Stimulated activated CD4-positive, alpha-beta T cell treated with anti-CD3 and anti-CD28 coated beads, TNF-alpha, amount 100 ng/mL, for 4 hours (primary cell): ENCODE results near the gene USP40.

Source experiments
- DNase-seq, 3 experiments: peaks; one replicate each; pipeline ENCODE4 v3.0.0-alpha.2; 2020; ENCODE audit warnings: low read depth in 3 of 3

Gene USP40

GRCh38 chr2:233443511-233444183, 122.9 kb downstream of the USP40 start:
- DNase-seq, result peak; percentile 58 to 80 (median 71)

- DNase-seq, result no peak
Observed at GRCh38 chr2:233442028-233442310, 124.6 kb downstream of the USP40 start.

DNA sequence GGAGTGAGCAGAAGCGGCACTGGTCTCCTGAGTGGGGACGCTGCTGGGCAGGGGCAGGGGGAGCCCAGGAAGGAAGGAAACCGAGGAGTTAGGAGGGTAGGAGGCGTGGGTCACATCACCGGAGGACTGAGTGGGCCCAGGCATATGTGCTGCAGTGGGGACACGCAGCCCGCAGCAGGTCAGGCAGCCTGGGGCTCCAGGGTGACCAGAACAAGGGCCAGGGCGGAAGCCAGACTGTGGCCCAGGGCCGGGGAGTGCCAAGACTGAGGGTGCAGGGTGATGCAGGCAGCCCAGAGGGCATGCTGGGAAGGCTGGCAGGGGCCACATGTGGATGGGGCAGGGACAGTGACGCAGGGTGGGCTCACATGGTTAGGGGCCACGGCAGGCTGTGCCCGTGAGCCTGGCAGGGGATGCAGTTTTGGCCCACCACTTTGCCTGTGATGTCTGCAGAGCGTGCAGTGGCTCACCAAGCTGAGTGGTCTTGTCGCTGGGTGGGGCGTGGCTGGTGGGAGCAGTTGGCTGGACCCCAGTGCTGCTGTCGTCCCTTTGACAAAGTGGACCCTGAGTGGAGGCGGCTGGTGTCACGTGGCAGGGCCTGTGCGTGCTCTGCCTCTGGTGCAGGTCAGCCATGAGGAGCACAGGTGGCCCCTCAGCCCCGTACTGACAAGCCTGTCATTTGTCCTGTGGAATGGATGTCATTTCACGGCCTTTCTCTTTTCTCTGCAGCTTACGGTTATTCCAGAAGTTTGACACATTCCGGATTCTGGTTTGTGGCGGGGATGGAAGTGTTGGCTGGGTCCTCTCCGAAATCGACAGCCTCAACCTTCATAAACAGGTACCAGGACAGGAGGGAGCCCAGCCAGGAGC, 125.2 kb downstream of the USP40 start:
- DNase-seq, result no peak

DNA sequence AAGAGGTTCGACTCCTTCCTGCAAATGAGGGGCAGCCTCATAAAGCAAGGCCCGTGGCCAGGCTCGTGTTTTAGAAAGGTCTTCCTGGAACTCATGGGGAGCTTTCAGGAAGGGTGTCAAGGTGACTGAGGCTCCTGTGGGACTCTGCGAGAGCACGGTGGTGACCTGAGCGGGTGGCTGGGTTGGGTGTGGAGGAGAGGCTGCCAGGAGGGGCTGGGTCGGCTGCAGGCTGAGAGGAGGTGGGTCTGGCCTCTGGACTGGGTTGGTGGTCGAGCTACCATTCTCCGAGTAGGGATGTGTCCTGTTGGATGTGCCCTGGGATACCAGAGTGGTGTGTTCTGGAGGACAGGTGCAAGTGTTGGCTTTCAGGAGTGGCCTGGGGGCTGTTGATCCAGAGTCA, 125.9 kb downstream of the USP40 start:
- no peak for DNase-seq

DNA sequence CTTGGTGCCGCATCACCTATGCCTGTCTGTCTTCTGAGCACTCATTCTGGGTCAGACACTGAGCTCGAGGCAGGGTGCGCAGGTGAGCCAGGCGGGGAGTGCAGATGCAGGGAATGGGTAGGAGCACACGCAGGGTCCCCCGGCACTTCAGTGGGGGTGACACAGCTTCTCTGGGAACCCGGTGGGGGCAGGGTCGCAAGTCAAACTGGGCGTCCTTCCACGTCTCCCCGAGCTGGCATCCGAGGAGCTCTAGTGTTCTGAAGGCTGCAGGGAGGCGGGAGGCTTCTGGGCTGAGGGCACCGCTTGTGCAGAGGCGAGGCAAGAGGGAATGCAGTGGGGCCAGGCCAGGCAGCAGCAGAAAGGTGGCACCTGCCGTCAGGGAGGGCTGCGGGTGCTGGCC, 126.3 kb downstream of the USP40 start:
- DNase-seq, result no peak

DNA sequence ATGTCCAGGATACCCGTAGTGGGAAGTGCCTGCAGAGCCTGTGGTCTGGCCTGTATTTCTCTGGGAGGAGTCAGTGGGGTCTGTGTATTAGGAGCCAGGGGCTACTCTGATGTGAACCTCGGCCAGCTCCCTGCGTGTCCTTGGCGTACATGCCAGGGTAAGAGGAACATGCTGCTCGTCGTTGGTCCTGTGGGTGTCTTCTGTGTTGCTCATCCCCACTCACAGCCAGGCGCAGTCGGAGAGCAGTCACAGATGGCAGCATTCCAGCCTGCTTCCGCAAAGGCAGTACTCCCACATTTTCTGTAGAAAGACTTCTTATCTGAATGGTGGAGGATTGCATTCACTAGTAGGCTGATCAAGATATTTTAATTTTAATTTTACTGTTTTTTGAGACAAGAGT, 127.4 kb downstream of the USP40 start:
- DNase-seq, result no peak

GRCh38 chr2:233438573-233439147, 127.9 kb downstream of the USP40 start:
- DNase-seq, result no peak

DNA sequence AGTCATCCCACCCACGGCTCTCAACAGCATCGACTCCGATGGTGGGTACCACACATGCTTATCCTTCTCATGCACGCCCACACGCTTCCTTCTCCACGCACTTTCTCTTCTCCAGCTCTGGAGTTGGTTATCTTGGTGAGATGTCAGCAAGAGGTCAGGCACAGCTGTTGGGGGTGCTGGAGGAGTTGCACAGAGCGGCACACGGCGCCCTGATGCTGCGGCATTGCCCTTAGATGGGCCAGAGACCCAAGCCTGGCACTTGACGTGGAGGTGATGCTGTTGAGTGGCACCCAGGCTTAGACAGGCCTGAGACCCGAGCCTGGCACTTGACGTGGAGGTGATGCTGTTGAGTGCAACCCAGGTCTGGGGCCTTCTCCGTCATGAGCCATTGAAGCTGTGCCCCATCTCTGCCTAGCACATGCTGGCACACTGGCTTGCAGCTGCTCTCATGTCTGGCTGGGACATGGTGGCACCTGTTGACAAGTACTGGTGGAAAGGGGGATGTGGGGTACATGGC, 129.1 kb downstream of the USP40 start:
- no peak for DNase-seq

GRCh38 chr2:233436691-233437438, 129.7 kb downstream of the USP40 start:
- DNase-seq, result no peak

DNA sequence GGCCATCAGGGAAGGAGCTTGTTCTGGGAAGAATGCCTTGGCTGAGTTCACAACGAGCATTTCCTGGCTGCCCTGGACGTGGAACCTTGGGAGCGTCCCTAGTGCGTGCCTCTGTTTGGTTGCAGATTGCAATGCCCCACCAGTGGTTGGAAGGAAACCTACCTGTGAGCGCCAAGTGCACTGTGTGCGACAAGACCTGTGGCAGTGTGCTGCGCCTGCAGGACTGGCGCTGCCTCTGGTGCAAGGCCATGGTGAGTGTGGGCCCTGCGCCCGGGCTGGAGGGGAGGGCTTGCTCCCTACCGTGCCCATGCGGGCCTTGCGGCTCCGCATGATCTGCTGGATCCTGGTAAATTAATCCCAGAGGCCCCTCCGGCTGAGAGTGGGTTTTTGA, 130.4 kb downstream of the USP40 start:
- DNase-seq, result no peak

GRCh38 chr2:233435436-233436190, 131.0 kb downstream of the USP40 start:
- DNase-seq, result no peak

DNA sequence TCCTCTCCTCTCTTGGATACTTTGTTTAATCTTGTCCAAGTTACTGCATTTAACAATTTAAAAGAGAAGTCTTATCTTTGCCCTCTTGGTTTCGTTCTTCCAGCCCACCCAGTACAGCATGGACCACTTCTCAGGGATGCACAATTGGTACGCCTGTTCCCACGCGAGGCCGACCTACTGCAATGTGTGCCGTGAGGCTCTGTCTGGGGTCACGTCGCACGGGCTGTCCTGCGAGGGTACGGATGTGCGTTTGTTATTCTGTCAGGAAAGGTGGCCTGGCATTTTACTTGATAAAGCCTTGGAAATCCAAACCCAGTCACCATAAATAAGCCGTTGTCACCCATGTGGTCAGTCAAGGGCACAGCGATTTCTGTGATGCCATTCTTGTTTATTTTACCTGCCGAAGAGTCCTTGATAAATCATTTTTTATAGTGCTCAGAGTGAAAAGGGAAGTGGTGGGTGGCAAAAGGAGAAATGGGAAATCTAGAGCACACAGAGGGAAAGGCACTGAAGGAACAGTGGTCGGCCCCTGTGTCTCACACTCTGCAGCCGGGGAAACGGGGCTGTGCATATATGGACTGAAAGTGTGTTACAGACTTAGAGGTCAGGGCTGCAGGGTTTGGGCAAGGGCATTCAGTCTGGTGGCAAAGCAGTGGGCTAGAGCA, 131.8 kb downstream of the USP40 start:
- DNase-seq, result no peak

- DNase-seq, result no peak
Observed at GRCh38 chr2:233433794-233434193, 132.8 kb downstream of the USP40 start.

DNA sequence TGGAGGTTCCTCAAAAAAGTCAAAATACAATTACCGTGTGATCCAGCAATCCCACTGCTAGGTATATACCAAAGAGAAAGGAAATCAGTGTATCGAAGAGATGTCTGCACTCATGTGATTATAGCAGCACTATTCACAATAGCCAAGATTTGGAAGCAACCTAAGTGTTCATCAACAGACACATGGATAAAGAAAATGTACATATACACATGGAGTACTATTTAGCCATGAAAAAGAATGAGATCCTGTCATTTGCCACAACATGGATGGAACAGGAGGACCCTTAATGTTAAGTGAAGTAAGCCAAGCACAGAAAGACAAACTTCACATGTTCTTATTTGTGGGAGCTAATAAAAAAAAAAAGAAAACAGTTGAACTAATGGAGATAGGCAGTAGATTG, 133.6 kb downstream of the USP40 start:
- DNase-seq, result no peak

GRCh38 chr2:233430651-233431050, 135.9 kb downstream of the USP40 start:
- no peak for DNase-seq

GRCh38 chr2:233430081-233430480, 136.5 kb downstream of the USP40 start:
- DNase-seq, result no peak

- no peak for DNase-seq
Observed at GRCh38 chr2:233429175-233429897, 137.2 kb downstream of the USP40 start.

DNA sequence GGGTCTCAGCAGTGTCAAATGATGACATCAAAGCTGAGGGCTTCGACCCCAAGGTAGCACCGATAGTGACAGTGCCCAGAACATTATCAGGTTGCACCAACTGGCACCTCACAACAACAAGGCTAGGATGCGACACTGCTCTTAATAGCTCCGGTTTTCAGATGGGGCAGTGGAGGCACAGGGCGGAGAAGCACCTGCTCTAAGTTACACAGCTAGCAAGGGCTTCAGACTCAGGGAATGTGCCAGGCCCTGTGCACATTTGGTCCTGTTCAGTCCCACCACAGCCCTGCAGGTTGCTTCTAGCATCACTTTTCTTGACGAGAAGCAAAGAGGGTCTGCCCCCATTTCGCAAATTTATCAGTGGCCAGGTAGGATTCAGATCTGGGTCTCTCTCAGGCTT, 138.1 kb downstream of the USP40 start:
- no peak for DNase-seq

GRCh38 chr2:233428008-233428407, 138.6 kb downstream of the USP40 start:
- no peak for DNase-seq
